HG02763 (cell line): ENCODE data around the gene BICDL1.
"Not testable (repeated sequence)": the region's sequence is repeated elsewhere in the genome, so short reads cannot be mapped to it uniquely, and the experiment has no call there.

Source experiments
- ATAC-seq: cut with Tn5 transposase; IDR thresholded peaks from one replicate; pipeline ENCODE4 v1.9.1; 2021; ENCODE audit warnings: mild to moderate bottlenecking, moderate library complexity; ENCODE audit not compliant: unreplicated experiment

Gene BICDL1, protein sequence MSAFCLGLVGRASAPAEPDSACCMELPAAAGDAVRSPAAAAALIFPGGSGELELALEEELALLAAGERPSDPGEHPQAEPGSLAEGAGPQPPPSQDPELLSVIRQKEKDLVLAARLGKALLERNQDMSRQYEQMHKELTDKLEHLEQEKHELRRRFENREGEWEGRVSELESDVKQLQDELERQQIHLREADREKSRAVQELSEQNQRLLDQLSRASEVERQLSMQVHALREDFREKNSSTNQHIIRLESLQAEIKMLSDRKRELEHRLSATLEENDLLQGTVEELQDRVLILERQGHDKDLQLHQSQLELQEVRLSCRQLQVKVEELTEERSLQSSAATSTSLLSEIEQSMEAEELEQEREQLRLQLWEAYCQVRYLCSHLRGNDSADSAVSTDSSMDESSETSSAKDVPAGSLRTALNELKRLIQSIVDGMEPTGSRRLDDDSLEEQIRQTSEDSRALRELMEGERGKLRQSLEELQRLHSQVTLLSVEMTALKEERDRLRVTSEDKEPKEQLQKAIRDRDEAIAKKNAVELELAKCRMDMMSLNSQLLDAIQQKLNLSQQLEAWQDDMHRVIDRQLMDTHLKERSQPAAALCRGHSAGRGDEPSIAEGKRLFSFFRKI

DNA sequence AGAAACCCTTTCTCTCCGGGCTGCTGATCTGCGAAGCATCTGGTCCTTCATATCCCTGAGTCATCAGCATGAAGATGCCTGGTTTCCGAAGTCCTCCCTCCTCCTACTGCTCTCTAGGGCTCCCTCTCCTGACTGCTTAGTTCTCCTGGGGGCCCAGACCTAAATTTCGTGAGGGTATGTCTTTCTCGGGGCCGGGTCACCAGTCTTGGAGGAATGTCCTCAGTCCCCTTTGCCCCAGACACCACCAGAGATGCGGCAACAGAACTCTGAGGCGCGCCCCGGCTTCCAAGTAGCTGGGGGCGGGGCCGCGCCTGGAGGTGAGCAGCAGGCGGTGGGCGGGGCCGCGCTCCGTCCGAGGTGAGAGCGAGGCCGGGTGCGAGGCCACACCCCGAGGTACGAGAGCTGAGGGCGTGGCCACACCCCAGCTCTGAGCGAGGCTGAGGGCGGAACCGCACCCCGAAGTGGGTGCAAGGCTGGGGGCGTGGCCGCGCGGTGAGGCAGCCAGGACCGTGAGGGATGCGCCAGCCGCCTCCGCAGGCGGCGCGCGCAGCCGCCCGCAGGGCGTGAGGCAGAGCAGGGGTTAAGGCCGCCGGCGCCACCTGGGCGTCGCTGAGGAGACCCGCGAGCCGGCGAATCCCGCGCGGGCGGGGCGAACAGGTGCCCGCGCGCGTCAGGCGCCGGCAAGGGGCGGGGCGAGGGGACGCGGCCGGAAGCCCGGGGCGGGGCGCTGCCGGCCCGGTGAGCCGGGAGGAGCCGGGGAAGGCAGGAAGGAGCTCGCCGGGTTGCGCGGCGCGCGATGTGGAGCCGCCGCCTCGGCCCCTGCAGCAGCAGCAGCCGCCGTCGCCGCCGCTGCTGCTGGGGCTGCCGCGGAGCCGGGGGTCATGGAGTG lies at the start of gene BICDL1:
Gene BICDL1 (plus strand): TSS at position 765 of the 889 bp plus-strand sequence. CDS start 633 bp downstream, outside the sequence.
- ATAC-seq = peak; percentile 75

GRCh38 chr12:119940897-119941296 lies 48.1 kb upstream of the BICDL1 start:
- ATAC-seq = no peak

DNA sequence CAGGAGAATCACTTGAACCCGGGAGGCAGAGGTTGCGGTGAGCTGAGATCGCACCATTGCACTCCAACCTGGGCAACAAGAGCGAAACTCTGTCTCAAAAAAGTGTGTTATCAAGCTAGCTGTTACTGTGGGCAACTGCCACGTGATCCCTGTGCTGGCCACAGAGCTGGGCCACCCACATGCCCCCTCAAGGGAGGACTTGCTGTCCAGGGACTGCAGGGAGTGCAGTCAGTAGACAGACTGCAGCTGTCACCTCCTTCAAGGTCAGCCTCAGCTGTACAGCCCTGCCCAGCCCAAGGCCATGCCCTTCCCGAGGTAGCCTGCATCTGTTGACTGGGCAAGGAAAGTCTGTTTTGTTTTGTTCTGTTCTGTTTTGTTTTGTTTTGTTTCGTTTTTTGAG lies 46.6 kb upstream of the BICDL1 start:
- no peak for ATAC-seq

- ATAC-seq = no peak
These were observed 42.8 kb upstream of the BICDL1 start for GRCh38 chr12:119946213-119946612.

- ATAC-seq = no peak
These were observed 39.9 kb upstream of the BICDL1 start for GRCh38 chr12:119949145-119949544.

DNA sequence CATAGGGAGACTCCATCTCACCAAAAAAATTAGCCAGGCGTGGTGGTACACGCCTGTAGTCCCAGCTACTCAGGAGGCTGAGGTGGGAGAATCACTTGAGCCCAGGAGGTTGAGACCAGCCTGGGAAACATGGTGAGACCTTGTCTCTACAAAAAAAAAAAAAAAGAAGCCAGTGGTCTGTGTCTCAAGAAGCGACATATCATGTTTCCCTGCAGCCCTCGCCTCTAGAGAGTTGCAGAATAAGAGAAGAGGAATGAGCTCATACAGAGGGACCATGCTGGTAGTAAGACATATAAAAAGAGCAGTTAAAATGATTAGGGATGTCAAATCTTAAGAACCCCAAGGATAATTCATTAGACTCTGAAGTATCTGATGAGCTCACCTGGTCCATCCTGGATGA lies 39.4 kb upstream of the BICDL1 start:
- no peak for ATAC-seq

GRCh38 chr12:119956047-119956446 lies 33.0 kb upstream of the BICDL1 start:
- ATAC-seq = no peak

GRCh38 chr12:119957135-119957534 lies 31.9 kb upstream of the BICDL1 start:
- no peak for ATAC-seq

DNA sequence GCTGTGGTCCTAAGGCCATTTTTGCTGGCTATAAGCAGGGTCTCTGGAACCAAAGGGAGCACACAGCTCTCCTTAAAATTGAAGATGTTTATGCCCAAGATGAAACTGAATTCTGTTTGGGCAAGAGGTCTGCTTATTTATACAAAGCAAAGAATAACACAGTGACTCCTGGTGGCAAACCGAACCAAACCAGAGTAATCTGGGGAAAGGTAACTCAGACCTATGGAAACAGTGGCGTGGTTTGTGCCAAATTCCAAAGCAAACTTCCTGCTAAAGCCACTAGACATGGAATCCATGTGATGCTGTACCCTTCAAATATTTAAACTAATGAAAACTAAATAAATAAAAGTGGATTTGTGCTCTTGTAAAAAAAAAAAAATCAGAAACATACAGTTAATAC lies 29.6 kb upstream of the BICDL1 start:
- ATAC-seq = no peak

DNA sequence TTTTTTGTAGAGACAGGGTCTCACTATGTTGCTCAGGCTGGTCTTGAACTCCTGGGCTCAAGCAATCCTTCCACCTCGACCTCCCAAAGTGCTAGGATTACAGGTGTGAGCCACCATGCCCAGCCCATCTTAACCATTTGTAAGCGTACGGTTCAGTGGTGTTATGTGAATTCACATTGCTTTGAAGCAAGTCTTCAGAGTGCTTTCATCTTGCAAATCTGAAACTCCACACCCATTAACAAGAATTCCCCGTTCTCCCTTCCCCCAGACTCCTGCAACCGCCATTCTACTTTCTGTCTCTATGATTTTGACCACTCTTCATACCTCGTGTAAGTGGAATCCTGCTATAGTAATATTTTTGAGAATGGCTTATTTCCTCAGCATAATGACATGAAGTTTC lies 24.9 kb upstream of the BICDL1 start:
- no peak for ATAC-seq

DNA sequence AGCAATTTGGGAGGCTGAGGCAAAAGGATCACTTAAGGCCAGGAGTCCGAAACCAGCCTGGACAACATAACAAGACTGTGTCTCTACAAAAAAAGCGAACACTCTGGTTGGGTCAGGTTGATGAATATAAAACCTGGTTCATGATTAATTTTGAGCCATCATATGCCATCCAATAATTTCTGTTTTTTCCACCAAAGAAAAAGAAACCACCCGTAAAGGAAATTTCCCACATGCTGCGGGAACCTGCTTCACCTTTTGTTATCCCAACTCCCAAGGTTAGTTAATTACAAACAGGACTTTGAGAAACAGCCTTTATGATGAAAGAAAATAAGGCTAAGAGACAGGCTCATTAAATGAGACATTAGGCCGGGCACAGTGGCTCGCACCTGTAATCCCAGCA lies 24.1 kb upstream of the BICDL1 start:
- no peak for ATAC-seq

DNA sequence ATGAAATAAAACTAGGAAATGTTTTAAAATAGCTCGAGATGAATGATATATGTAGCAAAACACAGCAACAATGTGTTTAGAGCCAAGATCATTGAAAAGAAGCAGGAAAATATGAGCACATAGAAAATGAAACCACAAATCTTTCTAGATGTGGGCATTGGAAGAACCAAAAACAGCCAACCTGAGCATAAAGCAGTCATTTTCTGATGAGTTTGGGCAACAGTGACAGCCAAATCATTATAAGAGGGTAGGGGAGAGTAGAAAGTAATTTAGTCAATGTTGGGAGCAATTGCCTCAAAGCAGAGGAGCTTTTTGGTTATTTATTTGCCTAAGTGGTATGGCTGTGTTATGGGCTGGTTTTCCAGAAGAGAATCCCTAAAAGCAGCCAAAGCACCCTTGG lies 8.8 kb upstream of the BICDL1 start:
- ATAC-seq = no peak

GRCh38 chr12:119980702-119981101 lies 8.3 kb upstream of the BICDL1 start:
- not testable (repeated sequence) for ATAC-seq

DNA sequence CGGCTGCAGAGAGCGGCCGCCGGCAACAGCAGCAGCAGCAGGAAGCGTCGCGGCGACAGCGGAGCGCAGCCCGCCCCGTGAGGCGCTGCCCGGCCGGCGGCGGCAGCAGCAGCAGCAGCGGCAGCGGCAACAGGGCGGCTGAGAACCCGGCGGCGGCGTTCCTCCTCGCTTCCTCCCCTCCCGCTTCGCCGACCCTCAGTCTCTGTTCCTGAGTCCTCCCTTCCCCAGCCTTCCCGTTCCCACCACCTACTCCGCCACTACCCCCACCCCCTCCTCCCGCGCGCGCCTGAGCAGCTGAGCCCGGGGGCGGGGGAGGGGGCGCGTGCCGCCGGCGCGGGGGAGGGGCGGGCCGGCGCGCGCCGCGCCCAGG lies 310 bp downstream of the BICDL1 start:
- peak; percentile 21 for ATAC-seq

DNA sequence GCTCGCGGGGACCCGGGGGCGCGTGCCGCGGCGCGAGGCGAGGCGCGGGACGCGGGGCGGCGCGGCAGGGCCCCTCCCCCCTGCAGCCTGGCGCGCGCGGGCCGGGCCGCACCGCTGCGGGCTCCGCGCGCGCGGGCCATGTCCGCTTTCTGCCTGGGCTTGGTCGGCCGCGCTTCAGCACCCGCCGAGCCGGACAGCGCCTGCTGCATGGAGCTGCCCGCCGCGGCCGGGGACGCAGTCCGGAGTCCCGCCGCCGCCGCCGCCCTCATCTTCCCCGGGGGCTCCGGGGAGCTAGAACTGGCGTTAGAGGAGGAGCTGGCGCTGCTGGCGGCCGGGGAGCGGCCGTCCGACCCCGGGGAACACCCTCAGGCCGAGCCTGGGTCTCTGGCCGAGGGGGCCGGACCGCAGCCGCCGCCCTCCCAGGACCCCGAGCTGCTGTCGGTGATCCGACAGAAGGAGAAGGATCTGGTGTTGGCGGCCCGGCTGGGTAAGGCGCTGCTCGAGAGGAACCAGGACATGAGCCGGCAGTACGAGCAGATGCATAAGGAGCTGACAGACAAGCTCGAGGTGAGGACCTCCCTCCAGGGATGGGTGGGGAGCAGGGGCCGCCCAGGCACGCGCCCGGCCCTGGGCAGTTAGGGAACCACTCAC lies 820 bp downstream of the BICDL1 start:
- ATAC-seq = peak; percentile 37

DNA sequence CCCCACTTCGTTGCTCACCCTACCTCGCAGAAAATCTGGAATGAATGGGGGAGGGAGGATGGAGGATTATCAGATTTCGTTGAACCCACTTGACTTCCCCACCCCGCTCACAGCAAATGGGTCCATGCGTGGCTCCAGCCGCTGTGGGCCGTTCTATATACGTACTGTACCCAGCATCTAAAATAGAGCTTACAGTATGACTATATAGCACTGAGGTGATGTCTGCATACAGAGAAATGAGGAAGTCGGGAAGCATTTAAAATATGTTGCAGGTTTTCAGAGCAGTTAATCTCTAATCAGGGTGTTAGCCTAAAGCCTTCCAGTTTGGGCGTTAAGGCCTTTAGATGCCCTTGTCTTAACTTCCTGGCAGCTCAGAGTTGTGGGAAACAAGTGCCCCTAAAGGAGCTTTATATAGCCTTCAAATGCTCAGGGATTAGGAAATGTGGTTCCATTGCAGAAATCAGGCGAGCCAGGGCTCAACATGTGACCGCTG lies 1.4 kb downstream of the BICDL1 start:
- ATAC-seq = no peak

- ATAC-seq = no peak
These were observed 3.2 kb downstream of the BICDL1 start for GRCh38 chr12:119992129-119992705.

GRCh38 chr12:119994892-119995658 lies 6.0 kb downstream of the BICDL1 start:
- no peak for ATAC-seq

- ATAC-seq = no peak
These were observed 7.4 kb downstream of the BICDL1 start for GRCh38 chr12:119996417-119996816.
